Astrocyte of the spinal cord (primary cell): ENCODE measurements around the gene PROX1.

ENCODE experiments used
- DNase-seq: peaks from one replicate; pipeline ENCODE4 v3.0.0; 2011; ENCODE audit warnings: low read depth, low spot score
- H3K4me3 ChIP-seq: 2 replicates; pipeline ENCODE4 v1.5.1; 2011; ENCODE audit warnings: low read depth, mild to moderate bottlenecking, low read length, moderate library complexity
- in situ Hi-C: cut with HindIII; loops from 2 replicates; pipeline ENCODE4 v1.10.0; 2017; ENCODE audit warnings: low sequenced_read_pairs
- TF ChIP-seq, protein P1 (sequence below): IDR thresholded peaks from 2 replicates; pipeline ENCODE4 v1.5.1; 2012; ENCODE audit warnings: low read depth, mild to moderate bottlenecking, low read length, inconsistent platforms

The PROX1 gene

DNA sequence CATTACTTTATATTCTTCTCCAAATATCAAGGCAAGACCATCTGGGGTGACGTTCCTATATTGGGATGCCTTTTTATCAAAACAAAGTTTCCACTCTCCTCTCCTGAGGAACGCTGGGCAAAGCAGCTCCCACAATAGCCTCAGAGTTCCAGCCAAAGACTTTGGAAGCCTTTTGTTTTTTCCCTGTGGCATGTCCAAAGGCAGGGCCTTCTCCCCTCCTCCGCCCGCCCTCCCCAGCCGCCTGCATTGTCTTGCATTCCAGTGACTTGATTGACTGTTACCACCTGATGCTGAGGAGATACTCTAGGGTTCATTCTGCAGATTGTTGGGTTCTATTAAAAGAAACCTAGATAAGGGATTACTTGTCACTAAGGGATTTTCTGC, 43.5 kb downstream of the PROX1 start:
- in situ Hi-C loops: no loop called here
- TF ChIP-seq, protein P1, sequence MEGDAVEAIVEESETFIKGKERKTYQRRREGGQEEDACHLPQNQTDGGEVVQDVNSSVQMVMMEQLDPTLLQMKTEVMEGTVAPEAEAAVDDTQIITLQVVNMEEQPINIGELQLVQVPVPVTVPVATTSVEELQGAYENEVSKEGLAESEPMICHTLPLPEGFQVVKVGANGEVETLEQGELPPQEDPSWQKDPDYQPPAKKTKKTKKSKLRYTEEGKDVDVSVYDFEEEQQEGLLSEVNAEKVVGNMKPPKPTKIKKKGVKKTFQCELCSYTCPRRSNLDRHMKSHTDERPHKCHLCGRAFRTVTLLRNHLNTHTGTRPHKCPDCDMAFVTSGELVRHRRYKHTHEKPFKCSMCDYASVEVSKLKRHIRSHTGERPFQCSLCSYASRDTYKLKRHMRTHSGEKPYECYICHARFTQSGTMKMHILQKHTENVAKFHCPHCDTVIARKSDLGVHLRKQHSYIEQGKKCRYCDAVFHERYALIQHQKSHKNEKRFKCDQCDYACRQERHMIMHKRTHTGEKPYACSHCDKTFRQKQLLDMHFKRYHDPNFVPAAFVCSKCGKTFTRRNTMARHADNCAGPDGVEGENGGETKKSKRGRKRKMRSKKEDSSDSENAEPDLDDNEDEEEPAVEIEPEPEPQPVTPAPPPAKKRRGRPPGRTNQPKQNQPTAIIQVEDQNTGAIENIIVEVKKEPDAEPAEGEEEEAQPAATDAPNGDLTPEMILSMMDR: no peak
- no peak for DNase-seq

DNA sequence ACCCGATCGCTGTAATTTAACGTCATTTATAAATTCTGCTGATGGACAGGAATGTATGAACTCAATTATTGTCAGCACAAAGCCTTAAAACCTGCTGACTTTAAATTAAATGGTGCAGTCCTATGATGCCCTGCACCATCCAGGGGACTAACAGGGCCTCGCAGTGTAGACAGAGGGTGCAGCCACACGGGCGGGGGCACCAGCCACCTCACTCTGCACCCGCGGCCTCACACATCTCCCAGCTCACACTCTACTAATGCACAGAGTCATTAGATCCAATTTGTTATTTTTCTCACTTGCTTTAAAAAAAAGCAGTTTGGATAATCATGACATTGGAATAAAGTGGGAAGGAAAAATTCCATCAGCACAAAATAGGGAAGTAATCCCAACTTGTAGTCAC, 49.7 kb downstream of the PROX1 start:
- DNase-seq: no peak
- in situ Hi-C loops: no loop called here
- TF ChIP-seq, protein P1: no peak
- H3K4me3 ChIP-seq: no peak overlapping the region

More for the DNA sequence above, 43.5 kb downstream of the PROX1 start:
- no peak overlapping the region for H3K4me3 ChIP-seq

DNA sequence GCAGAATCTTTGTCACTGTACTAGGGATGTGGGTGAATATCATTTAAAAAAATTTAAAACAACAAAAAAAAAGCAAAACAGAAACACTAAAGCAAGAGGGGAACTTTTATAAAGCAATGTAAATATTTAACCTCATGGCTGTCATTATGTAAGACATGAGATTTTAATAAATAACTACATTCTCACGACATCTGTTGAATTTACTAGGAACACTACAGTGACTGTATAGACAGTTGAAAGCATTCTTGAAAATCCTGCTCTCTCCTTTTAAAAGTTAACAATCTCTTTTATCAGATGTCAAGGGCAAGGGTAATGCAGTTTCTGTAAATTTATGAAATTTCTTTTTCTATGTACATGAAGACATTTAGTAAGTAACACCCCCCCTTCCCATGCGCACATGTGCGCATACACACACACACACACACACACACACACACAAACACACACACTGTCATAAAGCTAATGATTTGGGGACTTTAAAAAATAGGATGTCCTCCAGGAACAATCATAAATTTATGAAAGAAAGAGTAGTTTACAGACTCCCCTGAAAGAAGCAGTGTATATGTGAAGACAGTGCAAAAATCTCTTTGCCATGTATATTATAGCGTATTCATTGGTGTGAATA, 51.7 kb downstream of the PROX1 start:
- in situ Hi-C loops: no loop called here
- TF ChIP-seq, protein P1: no peak
- DNase-seq: no peak
- H3K4me3 ChIP-seq: no peak overlapping the region

- TF ChIP-seq, protein P1: no peak
- no peak overlapping the region for H3K4me3 ChIP-seq
- in situ Hi-C loops: no loop called here
- DNase-seq: no peak
Measured at GRCh38 chr1:214043167-214043566, 55.4 kb downstream of the PROX1 start.

- DNase-seq: no peak
- in situ Hi-C loops: no loop called here
- no peak overlapping the region for H3K4me3 ChIP-seq
- TF ChIP-seq, protein P1: no peak
Measured at GRCh38 chr1:214044438-214045214, 56.9 kb downstream of the PROX1 start.

DNA sequence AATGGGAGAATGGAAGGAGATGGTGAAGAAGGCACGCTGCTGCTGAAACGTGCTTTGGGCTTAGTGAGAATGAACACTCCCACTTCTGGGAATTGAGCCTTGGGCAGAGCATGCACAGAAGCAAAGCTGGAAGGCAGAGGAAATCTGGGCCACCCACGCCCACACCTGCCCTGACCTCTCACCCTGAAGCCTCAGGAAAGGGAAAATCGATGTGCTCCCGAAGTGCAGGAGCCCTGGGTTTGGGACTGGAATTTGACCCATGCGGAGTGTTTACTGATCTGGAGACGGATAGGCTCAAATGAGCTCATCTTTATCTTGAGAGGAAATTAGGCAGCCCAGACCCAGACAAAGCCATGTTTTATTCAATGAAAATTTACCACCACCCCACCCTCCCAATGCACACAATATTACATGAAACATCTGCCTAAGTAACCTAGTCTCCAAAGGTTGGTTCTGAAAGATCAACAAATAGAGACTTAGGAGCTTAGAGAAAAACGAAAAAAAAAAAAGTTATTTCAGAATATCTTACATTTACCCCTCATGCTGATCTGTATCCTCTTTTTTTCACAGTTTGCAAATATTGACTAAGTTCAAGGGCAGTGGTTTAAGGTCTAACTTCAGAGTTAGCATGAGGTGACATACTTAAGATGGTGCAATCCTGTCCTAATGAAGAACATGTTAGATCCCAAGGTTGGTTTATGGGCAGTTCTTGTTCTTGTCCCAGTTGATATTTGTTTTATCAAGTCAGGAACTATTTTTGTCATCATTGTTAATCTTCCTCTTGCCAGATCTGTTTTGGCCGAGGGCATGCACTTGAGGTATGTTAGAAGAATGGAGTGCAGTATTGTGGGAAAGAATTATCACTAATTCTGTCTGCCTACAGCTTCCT, 63.0 kb downstream of the PROX1 start:
- no peak for DNase-seq
- in situ Hi-C loops: no loop called here
- TF ChIP-seq, protein P1: no peak
- no peak overlapping the region for H3K4me3 ChIP-seq
